Mammary epithelial cell (primary cell): Measurements from ENCODE around the gene ST3GAL6.

ENCODE experiments used
- CTCF ChIP-seq, 2 donors: IDR thresholded peaks in 1 of 2; conservative IDR thresholded peaks in 1 of 2; 2 replicates each; pipeline ENCODE4 v1.5.1; 2011 to 2012; ENCODE audit warnings: inconsistent platforms in 2 of 2, low read length in 2 of 2, mild to moderate bottlenecking in 2 of 2, control low read depth in 1 of 2, low read depth in 1 of 2; ENCODE audit not compliant: insufficient read depth in 1 of 2; ENCODE audit errors: extremely low read depth in 1 of 2
- EZH2 ChIP-seq: IDR thresholded peaks from 2 replicates; pipeline ENCODE4 v1.6.1; 2012; ENCODE audit warnings: low read length, inconsistent platforms, borderline replicate concordance

GRCh38 chr3:98733812-98734281 lies 29.3 kb upstream of the ST3GAL6 start:
- TF ChIP-seq EZH2 (no peak), CTCF (conservative IDR thresholded peaks at IDR 0.05 in 1 of 2, IDR thresholded peaks at IDR 0.05 in 1 of 2; ENCODE audit: extremely low read depth in 1 of 2, insufficient read depth in 1 of 2, low read depth in 1 of 2, low read length in 2 of 2) (no peak)
